Lower leg skin (tissue), 4 donors: ENCODE results near the gene ATP8A2. TPM values are rescaled to one million over a fixed set of nuclear protein-coding genes. Genes with fewer than 3 reads are reported as not detected.

Experiments
- DNase-seq, 2 donors: peaks; one replicate each; pipeline ENCODE4 v3.0.0-alpha.2; 2019; ENCODE audit warnings: low spot score in 2 of 2
- H3K4me3 ChIP-seq: fragments of 200-600 bp; sonication (generic); 2 replicates; pipeline ENCODE4 v1.5.1; 2017; ENCODE audit warnings: mild to moderate bottlenecking, low read depth; ENCODE audit not compliant: poor library complexity, severe bottlenecking
- CTCF ChIP-seq, 3 donors: fragments of 450-650 bp; IDR thresholded peaks; one replicate each; pipeline ENCODE4 v1.5.1; 2016; ENCODE audit warnings: antibody characterized with exemption in 3 of 3, mild to moderate bottlenecking in 3 of 3, moderate library complexity in 2 of 3
- POLR2A ChIP-seq, 2 donors: fragments of 450-650 bp; IDR thresholded peaks; one replicate each; pipeline ENCODE4 v1.6.1; 2016 to 2017; ENCODE audit warnings: antibody characterized with exemption in 2 of 2, mild to moderate bottlenecking in 1 of 2, moderate library complexity in 1 of 2
- WGBS, 2 donors: methylation state at CpG; one replicate each; pipeline ENCODE4 v1.1.5; 2018; 5-methylcytosine and 5-hydroxymethylcytosine counted together
- intact Hi-C: fragments of 100-400 bp; cut with DNase I; formaldehyde crosslinking; loops from one replicate; pipeline ENCODE4 v1.15.0; 2023; ENCODE audit warnings: low total_unique reads
- total RNA-seq, 4 donors: library from RNA; depleted of rRNA; stranded (reverse); fragments of >200 nt; gene quantifications; one replicate each; pipeline ENCODE4 v1.1.0, GENCODE V29; 2016

Gene ATP8A2
- total RNA-seq, 4 donors from 2014 or later, result 0.05 to 0.23 TPM; not detected in 2

DNA sequence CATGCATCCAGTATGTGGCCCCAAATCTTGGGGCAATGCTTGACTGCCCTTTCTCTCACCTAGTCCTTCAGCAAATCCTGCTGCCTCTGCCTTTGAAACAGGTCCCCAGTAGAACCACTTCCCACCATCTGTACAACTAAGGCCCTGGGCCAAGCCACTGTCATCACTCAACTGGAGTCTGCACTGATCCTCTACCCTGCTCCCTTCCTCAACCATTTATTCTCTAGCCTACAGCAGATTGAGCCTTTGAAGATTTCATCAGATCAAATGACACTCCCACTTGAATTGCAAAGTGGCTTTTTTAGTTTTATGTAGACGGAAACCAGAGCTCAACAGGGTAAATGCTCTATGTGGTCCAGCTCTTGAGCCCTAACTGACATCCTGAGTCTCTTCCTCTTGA is 43.5 kb downstream of the ATP8A2 start:
- H3K4me3 ChIP-seq, result no peak overlapping the region
- intact Hi-C loops, result no loop called here
- WGBS, 2 donors, result 12 to 25% methylated on average over 1 of the region's 1 CpG
- TF ChIP-seq POLR2A (IDR thresholded peaks at IDR 0.05) (no peak), CTCF (IDR thresholded peaks at IDR 0.05) (no peak)
- no peak for DNase-seq

DNA sequence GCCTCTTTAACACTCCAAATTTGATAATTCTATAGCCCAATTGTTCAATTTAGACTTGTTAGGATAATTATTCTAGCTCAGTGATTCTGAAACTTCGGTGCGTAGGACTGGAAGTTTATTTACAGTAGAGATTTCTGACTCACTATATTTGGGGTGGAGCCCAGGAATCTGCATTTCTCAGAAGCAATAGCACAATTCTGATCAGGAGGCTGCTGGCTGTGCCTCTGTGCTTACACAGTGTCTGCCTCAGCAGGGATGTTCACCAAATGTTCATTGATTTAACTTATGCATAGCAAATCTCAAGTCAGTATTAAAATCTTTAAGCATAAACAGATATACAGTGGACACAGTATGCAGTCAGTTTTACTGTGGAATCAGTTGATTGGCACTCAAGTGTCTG is 45.8 kb downstream of the ATP8A2 start:
- no peak overlapping the region for H3K4me3 ChIP-seq
- TF ChIP-seq CTCF (IDR thresholded peaks at IDR 0.05), result no peak
- TF ChIP-seq POLR2A (IDR thresholded peaks at IDR 0.05), result no peak
- WGBS, 2 donors, result 82 to 87% methylated on average over 2 of the region's 2 CpGs
- intact Hi-C loops, result no loop called here
- DNase-seq, result no peak

DNA sequence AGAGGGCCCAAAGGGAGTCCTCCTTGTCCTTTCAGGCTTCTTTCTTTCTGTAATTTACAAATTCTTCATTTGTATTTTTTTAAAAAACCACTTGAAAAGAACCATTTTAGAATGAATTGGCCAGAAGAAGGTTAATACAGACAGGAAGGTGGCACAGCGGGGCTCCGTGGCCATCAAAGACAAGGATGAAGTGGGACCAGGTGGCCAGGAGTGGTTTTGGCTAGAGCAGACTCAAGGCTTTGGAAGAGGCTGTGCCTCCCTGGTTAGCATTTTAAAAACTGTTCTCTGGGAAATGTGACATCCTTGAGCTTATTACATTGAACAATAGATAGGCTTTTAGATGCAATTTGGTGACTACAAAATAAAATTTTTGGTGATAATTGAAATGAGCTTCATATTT is 48.4 kb downstream of the ATP8A2 start:
- intact Hi-C loops, result no loop called here
- WGBS, 2 donors, result 71 to 77% methylated on average over 2 of the region's 2 CpGs
- H3K4me3 ChIP-seq, result no peak overlapping the region
- no peak for DNase-seq
- TF ChIP-seq POLR2A (IDR thresholded peaks at IDR 0.05), result no peak
- TF ChIP-seq CTCF (IDR thresholded peaks at IDR 0.05), result no peak

DNA sequence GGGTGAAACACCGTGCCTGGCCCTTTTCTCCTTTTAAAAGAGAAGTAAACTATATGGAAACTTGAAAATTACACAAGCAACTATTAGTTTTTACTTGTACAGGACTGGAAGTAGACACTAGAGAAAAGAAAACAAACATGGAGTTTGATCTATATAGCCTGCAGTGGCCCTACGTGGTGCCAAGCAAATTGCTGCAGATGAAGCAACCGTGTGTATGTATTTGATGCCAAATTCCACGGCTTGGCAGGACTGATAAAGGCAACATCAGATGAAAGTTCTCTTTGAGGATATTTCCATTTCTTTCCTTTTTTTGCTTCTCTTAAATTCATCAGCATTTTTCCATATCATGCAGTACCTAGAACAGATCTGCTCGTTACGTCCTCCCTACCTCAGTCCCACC is 49.8 kb downstream of the ATP8A2 start:
- DNase-seq, result no peak
- WGBS, 2 donors, result 52 to 70% methylated on average over 6 of the region's 6 CpGs
- intact Hi-C loops, result no loop called here
- no peak for TF ChIP-seq CTCF (IDR thresholded peaks at IDR 0.05)
- TF ChIP-seq POLR2A (IDR thresholded peaks at IDR 0.05), result no peak
- H3K4me3 ChIP-seq, result no peak overlapping the region

DNA sequence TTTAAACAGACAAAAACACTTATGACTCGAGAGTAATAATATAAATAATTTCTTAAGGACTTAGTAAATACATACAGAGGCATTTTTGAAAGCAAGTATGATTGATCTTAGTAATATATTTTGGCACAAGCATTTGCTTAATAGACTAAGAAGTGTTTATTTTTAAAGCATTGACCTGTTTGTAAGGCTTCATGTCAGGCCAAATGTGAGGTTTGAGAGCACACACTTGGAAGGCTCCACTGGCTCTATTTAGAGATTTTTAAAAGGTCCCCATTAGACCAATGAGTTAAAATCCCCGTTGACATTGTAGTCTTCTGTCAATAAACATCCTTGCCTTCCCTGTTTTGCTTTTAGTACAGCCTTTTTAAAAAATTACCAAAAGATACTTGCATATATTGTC is 50.4 kb downstream of the ATP8A2 start:
- H3K4me3 ChIP-seq, result no peak overlapping the region
- TF ChIP-seq POLR2A (IDR thresholded peaks at IDR 0.05), result no peak
- no peak for TF ChIP-seq CTCF (IDR thresholded peaks at IDR 0.05)
- DNase-seq, result no peak
- 51 to 76% methylated on average over 2 of the region's 2 CpGs for WGBS, 2 donors
- intact Hi-C loops, result no loop called here

DNA sequence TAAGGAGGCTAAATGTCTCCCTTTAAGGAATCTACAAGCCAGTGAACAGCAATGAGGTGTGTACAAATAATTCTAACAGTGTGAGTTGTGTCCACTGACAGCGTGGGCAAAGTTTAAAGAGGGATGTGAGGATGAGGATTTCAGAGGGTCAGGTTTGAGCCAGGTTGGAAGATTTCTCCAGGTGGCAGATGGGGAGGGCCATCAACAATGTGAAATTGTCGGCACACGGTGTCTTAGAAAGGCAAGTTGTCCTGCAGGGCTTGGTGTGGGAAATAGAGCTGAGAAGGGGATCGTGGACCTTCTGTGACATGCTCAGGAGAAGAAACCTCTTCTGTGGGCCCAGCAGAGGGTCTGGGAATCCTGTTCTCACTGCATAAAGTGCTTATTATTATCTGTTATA is 52.1 kb downstream of the ATP8A2 start:
- intact Hi-C loops, result no loop called here

More for the DNA sequence above, 52.1 kb downstream of the ATP8A2 start:
- H3K4me3 ChIP-seq, result no peak overlapping the region
- 71 to 91% methylated on average over 4 of the region's 4 CpGs for WGBS, 2 donors
- TF ChIP-seq POLR2A (IDR thresholded peaks at IDR 0.05), result no peak
- no peak for TF ChIP-seq CTCF (IDR thresholded peaks at IDR 0.05)
- no peak for DNase-seq
